Activated naive CD8-positive, alpha-beta T cell treated with anti-CD3 and anti-CD28 coated beads, Interleukin-2, amount 10 ng/mL, durations not matched to agents 7 days and 5 days (primary cell): ENCODE measurements around the gene MOBP. TPM values are rescaled to one million over a fixed set of nuclear protein-coding genes. Genes with fewer than 3 reads are reported as not detected.
"Not testable (repeated sequence)": the region's sequence is repeated elsewhere in the genome, so short reads cannot be mapped to it uniquely, and the experiment has no call there.

Experiments used
- ATAC-seq: fragments of 150-1000 bp; cut with Tn5 transposase; one replicate; pipeline ENCODE4 v1.10.0; 2021; ENCODE audit warnings: low read depth, moderate library complexity
- POLR2A ChIA-PET: fragments of 350-600 bp; sonication (Branson Sonifier 250); formaldehyde crosslinking; loops from one replicate; lab custom pipeline; 2021; ENCODE audit warnings: antibody characterized with exemption; lab: Charles Lee
- DNase-seq: peaks from one replicate; pipeline ENCODE4 v3.0.0; 2021
- H3K27ac Mint-ChIP-seq: one replicate; pipeline ENCODE4 v1.8.0; 2022; ENCODE audit warnings: mild to moderate bottlenecking, mixed read lengths
- H3K27me3 Mint-ChIP-seq: one replicate; pipeline ENCODE4 v1.8.0; 2022; ENCODE audit warnings: mild to moderate bottlenecking, moderate library complexity, mixed read lengths
- H3K36me3 Mint-ChIP-seq: one replicate; pipeline ENCODE4 v1.8.0; 2021; ENCODE audit warnings: mild to moderate bottlenecking, mixed read lengths
- H3K4me1 Mint-ChIP-seq: one replicate; pipeline ENCODE4 v1.8.0; 2021; ENCODE audit warnings: mixed read lengths
- H3K4me3 Mint-ChIP-seq: one replicate; pipeline ENCODE4 v1.8.0; 2022; ENCODE audit warnings: mild to moderate bottlenecking, moderate library complexity, mixed read lengths
- H3K9me3 Mint-ChIP-seq: one replicate; pipeline ENCODE4 v1.8.0; 2021; ENCODE audit warnings: mixed read lengths
- total RNA-seq, 2 experiments: library from RNA; stranded (reverse); gene quantifications; one replicate each; pipeline ENCODE4 v1.2.3, GENCODE V29; 2021

The MOBP gene
- total RNA-seq, 2 experiments from 2014 or later = not detected

- POLR2A ChIA-PET, H3K9me3 Mint-ChIP-seq, DNase-seq, H3K4me1 Mint-ChIP-seq, ATAC-seq, H3K4me3 Mint-ChIP-seq, H3K36me3 Mint-ChIP-seq, H3K27ac Mint-ChIP-seq: not testable (repeated sequence)
- peaks cover 25% of the 10 kb centered on the region for H3K27me3 Mint-ChIP-seq
Measured at GRCh38 chr3:39458579-39458978, 8.9 kb upstream of the MOBP start.

- H3K27ac Mint-ChIP-seq = no peak overlapping the region
- no peaks in the 10 kb centered on the region for H3K4me1 Mint-ChIP-seq
- no peak for ATAC-seq
- no peaks in the 10 kb centered on the region for H3K9me3 Mint-ChIP-seq
- POLR2A ChIA-PET = no interaction called here
- peaks cover 25% of the 10 kb centered on the region for H3K27me3 Mint-ChIP-seq
- no peaks in the 10 kb centered on the region for H3K36me3 Mint-ChIP-seq
- no peak overlapping the region for H3K4me3 Mint-ChIP-seq
- DNase-seq = no peak
Measured at GRCh38 chr3:39460677-39461076, 6.8 kb upstream of the MOBP start.

- H3K36me3 Mint-ChIP-seq = no peaks in the 10 kb centered on the region
- no peak overlapping the region for H3K4me3 Mint-ChIP-seq
- H3K4me1 Mint-ChIP-seq = no peaks in the 10 kb centered on the region
Measured at GRCh38 chr3:39463269-39463668, 4.2 kb upstream of the MOBP start.

DNA sequence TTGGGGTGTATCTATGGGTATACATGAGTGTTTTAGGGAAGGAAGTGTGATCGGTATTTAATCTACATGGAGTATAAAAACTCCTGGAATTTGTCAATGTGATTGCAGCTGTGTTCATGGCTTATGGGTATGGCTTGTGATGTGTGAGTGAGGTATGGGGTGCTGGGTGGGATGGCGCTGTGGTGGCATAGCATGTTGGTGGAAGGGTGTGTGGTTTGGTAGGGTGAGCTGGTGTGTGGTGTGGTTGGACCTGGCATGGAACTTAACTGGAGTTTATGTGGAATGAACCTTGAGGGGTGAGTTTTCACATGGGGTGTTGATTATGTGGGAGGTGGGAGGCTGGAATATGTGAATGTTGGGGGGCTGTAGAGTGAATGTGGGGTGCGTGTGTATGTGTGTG lies 492 bp upstream of the MOBP start:
- H3K27ac Mint-ChIP-seq = no peak overlapping the region
- H3K9me3 Mint-ChIP-seq = no peaks in the 10 kb centered on the region
- peaks cover 31% of the 10 kb centered on the region for H3K27me3 Mint-ChIP-seq
- H3K4me1 Mint-ChIP-seq = no peaks in the 10 kb centered on the region
- POLR2A ChIA-PET = no interaction called here
- no peaks in the 10 kb centered on the region for H3K36me3 Mint-ChIP-seq
- H3K4me3 Mint-ChIP-seq = no peak overlapping the region
- no peak for ATAC-seq
- DNase-seq = no peak

More at GRCh38 chr3:39463269-39463668, 4.2 kb upstream of the MOBP start:
- POLR2A ChIA-PET = no interaction called here
- ATAC-seq = no peak
- H3K9me3 Mint-ChIP-seq = no peaks in the 10 kb centered on the region
- H3K27ac Mint-ChIP-seq = no peak overlapping the region
- H3K27me3 Mint-ChIP-seq = peaks cover 25% of the 10 kb centered on the region
- DNase-seq = no peak

DNA sequence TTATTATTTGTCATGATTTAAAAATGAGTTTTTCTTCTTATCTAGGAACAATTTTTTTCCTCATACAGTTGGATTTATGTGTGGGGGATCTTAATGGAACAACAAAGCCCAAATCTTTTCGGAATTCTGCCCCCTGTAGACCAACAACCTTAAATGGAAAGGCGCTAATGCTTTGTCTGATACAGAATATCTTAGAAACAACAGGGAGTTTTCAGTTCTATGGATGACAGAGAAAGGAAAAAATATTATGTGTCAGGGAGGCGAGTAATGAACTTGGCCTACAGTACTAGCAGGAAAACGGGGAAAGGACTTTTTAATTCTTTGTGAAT lies 592 bp downstream of the MOBP start:
- no peaks in the 10 kb centered on the region for H3K4me1 Mint-ChIP-seq
- peaks cover 23% of the 10 kb centered on the region for H3K27me3 Mint-ChIP-seq
- no peak for ATAC-seq
- H3K4me3 Mint-ChIP-seq = no peak overlapping the region
- H3K36me3 Mint-ChIP-seq = no peaks in the 10 kb centered on the region
- no peak overlapping the region for H3K27ac Mint-ChIP-seq
- POLR2A ChIA-PET = no interaction called here
- DNase-seq = no peak
- no peaks in the 10 kb centered on the region for H3K9me3 Mint-ChIP-seq

- Mint-ChIP-seq H3K27ac (no peak overlapping the region), H3K36me3 (no peaks in the 10 kb centered on the region)
- ATAC-seq = no peak
Measured at GRCh38 chr3:39469258-39469657, 1.8 kb downstream of the MOBP start.

GRCh38 chr3:39469945-39470344 lies 2.5 kb downstream of the MOBP start:
- POLR2A ChIA-PET = no interaction called here
- no peaks in the 10 kb centered on the region for H3K36me3 Mint-ChIP-seq
- H3K27ac Mint-ChIP-seq = no peak overlapping the region
- ATAC-seq = no peak
- no peak for DNase-seq
- no peak overlapping the region for H3K4me3 Mint-ChIP-seq
- H3K9me3 Mint-ChIP-seq = no peaks in the 10 kb centered on the region
- peaks cover 24% of the 10 kb centered on the region for H3K27me3 Mint-ChIP-seq
- H3K4me1 Mint-ChIP-seq = no peaks in the 10 kb centered on the region

More at GRCh38 chr3:39469258-39469657, 1.8 kb downstream of the MOBP start:
- Mint-ChIP-seq H3K4me1 (no peaks in the 10 kb centered on the region), H3K9me3 (no peaks in the 10 kb centered on the region), H3K4me3 (no peak overlapping the region), H3K27me3 (peaks cover 25% of the 10 kb centered on the region)
- DNase-seq = no peak
- POLR2A ChIA-PET = no interaction called here

DNA sequence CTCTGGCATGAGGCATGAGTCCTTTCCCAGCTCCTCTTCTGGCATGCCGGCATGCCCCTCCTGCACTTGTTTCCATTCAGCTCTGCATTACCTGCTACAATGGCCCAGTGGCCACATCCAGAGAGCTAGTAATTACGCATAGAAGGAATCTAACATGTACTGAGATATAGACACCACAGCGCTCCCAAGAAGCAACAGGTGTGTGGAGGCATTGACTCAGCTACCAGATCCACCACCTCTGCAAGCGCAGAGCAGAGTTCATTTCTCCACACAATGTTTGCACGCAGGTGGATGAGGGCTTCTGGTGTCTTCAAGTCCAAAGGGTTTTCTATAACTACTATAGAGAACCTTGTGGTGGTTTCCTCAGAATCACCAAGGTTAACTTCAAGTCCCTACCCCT lies 4.2 kb downstream of the MOBP start:
- Mint-ChIP-seq H3K27ac (no peak overlapping the region), H3K9me3 (no peaks in the 10 kb centered on the region), H3K4me3 (no peak overlapping the region)

GRCh38 chr3:39473452-39474125 lies 6.1 kb downstream of the MOBP start:
- Mint-ChIP-seq H3K36me3 (no peaks in the 10 kb centered on the region), H3K4me1 (no peaks in the 10 kb centered on the region), H3K27ac (no peak overlapping the region), H3K9me3 (no peaks in the 10 kb centered on the region), H3K27me3 (peaks cover 30% of the 10 kb centered on the region), H3K4me3 (no peak overlapping the region)
- POLR2A ChIA-PET = no interaction called here
- ATAC-seq = no peak
- no peak for DNase-seq

More for the DNA sequence above, 4.2 kb downstream of the MOBP start:
- ATAC-seq (no peak), DNase-seq (no peak)
- H3K36me3 Mint-ChIP-seq = no peaks in the 10 kb centered on the region
- POLR2A ChIA-PET = no interaction called here
- H3K27me3 Mint-ChIP-seq = peaks cover 28% of the 10 kb centered on the region
- no peaks in the 10 kb centered on the region for H3K4me1 Mint-ChIP-seq

GRCh38 chr3:39474126-39474515 lies 6.6 kb downstream of the MOBP start:
- Mint-ChIP-seq H3K4me1 (no peaks in the 10 kb centered on the region), H3K36me3 (no peaks in the 10 kb centered on the region), H3K9me3 (no peaks in the 10 kb centered on the region), H3K27me3 (peaks cover 30% of the 10 kb centered on the region), H3K27ac (no peak overlapping the region), H3K4me3 (no peak overlapping the region)
- DNase-seq (no peak), ATAC-seq (no peak)
- POLR2A ChIA-PET = no interaction called here

DNA sequence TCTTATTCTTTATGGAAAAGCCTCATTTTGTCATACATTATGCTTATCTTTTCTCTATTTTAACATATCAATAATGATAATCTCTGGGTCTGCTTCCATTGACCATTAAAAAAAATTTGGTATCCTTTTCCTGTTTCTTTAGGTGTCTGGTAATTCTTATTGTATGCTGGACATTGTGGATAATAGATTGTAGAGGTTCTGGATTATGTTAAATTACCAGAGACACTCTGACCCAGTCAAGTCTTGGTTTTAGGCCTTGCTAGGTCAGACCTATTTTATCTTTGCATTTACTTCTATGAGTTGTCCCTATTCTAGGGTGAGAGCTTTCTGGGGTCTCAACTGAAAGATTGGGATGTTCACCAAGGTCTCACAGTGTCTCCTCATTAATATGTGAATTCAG lies 9.3 kb downstream of the MOBP start:
- H3K4me1 Mint-ChIP-seq = no peaks in the 10 kb centered on the region
- ATAC-seq = no peak
- H3K27ac Mint-ChIP-seq = no peak overlapping the region
- no peaks in the 10 kb centered on the region for H3K36me3 Mint-ChIP-seq
- H3K9me3 Mint-ChIP-seq = no peaks in the 10 kb centered on the region
- DNase-seq = no peak
- H3K4me3 Mint-ChIP-seq = no peak overlapping the region
- H3K27me3 Mint-ChIP-seq = peaks cover 21% of the 10 kb centered on the region
- POLR2A ChIA-PET = no interaction called here

DNA sequence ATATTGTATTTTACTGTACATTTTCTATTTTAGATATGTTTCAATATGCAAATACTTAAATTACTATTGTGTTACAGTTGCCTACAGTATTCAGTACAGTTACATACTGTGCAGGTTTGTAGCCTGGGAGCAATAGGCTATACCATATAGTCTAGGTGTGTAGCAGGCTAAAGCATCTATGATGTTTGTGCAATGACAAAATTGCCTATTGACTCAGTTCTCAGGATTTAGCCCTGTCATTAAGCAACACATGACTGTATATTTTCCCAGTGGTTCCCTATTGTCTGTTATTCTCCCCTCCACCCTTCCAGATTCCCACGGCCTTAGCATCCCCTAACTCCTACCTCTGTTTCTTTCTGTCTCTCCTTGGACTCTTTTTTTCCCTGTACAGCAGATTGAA lies 10.7 kb downstream of the MOBP start:
- no peak overlapping the region for H3K4me3 Mint-ChIP-seq

DNA sequence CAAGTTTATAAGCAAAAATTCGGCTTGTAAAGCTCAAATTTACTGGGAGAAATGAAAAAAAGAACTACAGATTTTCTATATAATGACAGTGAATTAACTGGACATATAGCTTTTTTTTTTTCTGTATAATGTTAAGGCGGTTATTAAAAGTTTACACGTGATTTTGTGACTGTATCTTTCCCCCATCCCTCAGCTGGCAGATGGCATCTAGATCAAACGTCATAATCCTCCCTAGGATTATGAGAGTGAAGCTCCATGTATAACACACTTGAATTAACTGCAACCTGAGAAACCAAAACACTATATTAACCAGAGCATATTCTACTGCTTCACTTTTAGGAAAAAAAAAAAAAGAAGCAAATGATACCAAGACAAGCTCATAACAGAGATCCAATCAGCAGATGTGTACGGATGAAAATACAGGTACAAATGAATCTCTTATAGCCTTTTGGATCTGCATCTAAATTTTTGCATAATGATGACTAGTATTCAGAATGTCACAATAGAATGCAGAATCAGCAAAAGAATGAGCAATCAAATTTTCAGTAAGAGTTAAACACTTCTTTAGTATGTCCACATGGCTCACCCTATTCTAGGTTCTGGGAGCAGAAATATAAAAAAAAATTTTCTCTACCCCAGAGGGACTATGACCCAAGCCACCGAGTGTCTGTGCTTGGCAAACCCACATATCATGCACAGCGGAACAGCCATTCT lies 12.4 kb downstream of the MOBP start:
- Mint-ChIP-seq H3K9me3 (no peaks in the 10 kb centered on the region), H3K4me1 (no peaks in the 10 kb centered on the region), H3K36me3 (no peaks in the 10 kb centered on the region), H3K27ac (no peak overlapping the region), H3K4me3 (no peak overlapping the region), H3K27me3 (peaks cover 9% of the 10 kb centered on the region)
- DNase-seq = no peak
- no peak for ATAC-seq
- POLR2A ChIA-PET = no interaction called here

More for the DNA sequence above, 10.7 kb downstream of the MOBP start:
- Mint-ChIP-seq H3K27ac (no peak overlapping the region), H3K4me1 (no peaks in the 10 kb centered on the region), H3K9me3 (no peaks in the 10 kb centered on the region), H3K27me3 (peaks cover 19% of the 10 kb centered on the region), H3K36me3 (no peaks in the 10 kb centered on the region)
- no peak for DNase-seq
- POLR2A ChIA-PET = no interaction called here
- ATAC-seq = no peak

DNA sequence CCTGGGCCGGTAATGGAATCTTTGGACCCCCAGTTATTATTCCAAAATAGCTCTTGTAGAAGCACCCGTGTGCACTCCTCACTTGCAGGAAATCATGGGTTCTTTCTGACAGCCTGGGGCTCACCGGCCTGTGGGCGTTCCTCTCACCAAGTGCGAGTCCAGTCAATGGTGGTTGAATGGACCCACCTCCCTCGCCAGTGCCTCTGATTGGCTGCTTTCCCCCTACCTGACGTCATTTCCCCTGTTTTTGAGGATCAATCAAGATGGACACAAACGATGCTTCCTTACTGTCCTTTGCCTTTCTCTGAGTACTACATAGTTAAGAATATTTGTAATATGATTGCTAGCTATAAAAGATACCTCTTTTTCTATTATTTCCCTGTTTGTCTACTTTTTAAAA lies 18.1 kb downstream of the MOBP start:
- H3K9me3 Mint-ChIP-seq = no peaks in the 10 kb centered on the region
- no peak overlapping the region for H3K4me3 Mint-ChIP-seq
- peaks cover 22% of the 10 kb centered on the region for H3K27me3 Mint-ChIP-seq
- no peak for ATAC-seq
- DNase-seq = no peak
- no peaks in the 10 kb centered on the region for H3K36me3 Mint-ChIP-seq
- POLR2A ChIA-PET = interaction anchor here (0.6 kb wide), 1 partner anchor 80 kb away, joined by 3 read pairs; no protein-coding TSS in a partner anchor
- no peaks in the 10 kb centered on the region for H3K4me1 Mint-ChIP-seq
- no peak overlapping the region for H3K27ac Mint-ChIP-seq
